HCT116 (cell line): ENCODE results near the gene B4GALT3. TPM values are rescaled to one million over a fixed set of nuclear protein-coding genes. Genes with fewer than 3 reads are reported as not detected.

ENCODE experiments used
- ATAC-seq: fragments of 200-7000 bp; cut with Tn5 transposase; 2 replicates; pipeline ENCODE4 v1.9.1; 2020; ENCODE audit warnings: mild to moderate bottlenecking, moderate library complexity
- BruUV-seq: library from RNA; stranded (reverse); fragments of 400-500 nt; replicated peaks from 2 replicates; lab custom pipeline; 2021; lab: Mats Ljungman, UMichigan
- CTCF ChIA-PET: fragments of 300-600 bp; sonication (Branson Sonifier 250); formaldehyde crosslinking; loops from one replicate; lab custom pipeline; 2021; ENCODE audit warnings: antibody characterized with exemption; lab: Charles Lee
- POLR2A ChIA-PET: fragments of 300-600, 350-600 bp; sonication (Branson Sonifier 250); formaldehyde crosslinking; loops from one replicate; lab custom pipeline; 2021; ENCODE audit warnings: antibody characterized with exemption; lab: Charles Lee
- RAD21 ChIA-PET, 2 experiments: fragments of 300-600 bp; sonication (Branson Sonifier 250); formaldehyde crosslinking; loops; one replicate each; lab custom pipeline; 2023; ENCODE audit warnings: low total read pairs in 2 of 2; ENCODE audit not compliant: uncharacterized antibody in 2 of 2, unreplicated experiment in 2 of 2, low non-redundant PET in 1 of 2; lab: Charles Lee
- DNase-seq: peaks from one replicate; pipeline ENCODE4 v3.0.0-alpha.2; 2010; ENCODE audit warnings: low read depth, low spot score
- H2AFZ ChIP-seq: fragments of 200-600 bp; shearing (Covaris generic), sonication (generic); 2 replicates; pipeline ENCODE4 v1.6.1; 2017; ENCODE audit warnings: low read depth, mixed run types, mixed read lengths, antibody characterized with exemption, low read length; ENCODE audit not compliant: poor library complexity, severe bottlenecking
- H3K27ac ChIP-seq: 2 replicates; pipeline ENCODE4 v1.5.1; 2012; ENCODE audit warnings: low read depth, low read length
- H3K27me3 ChIP-seq: fragments of 200-600 bp; sonication (generic); 2 replicates; pipeline ENCODE4 v1.6.1; 2016; ENCODE audit warnings: mixed run types, low read length, mixed read lengths; ENCODE audit not compliant: insufficient read depth
- H3K36me3 ChIP-seq, 2 experiments: fragments of 200-500 bp in 1 of 2; fragments of 200-600 bp in 1 of 2; sonication (Bioruptor generic) in 1 of 2; sonication (generic) in 1 of 2; 2 replicates each; pipeline versions ENCODE4 v1.5.1 to v1.6.1; 2014 to 2016; ENCODE audit warnings: low read length in 2 of 2, inconsistent platforms in 1 of 2, mixed read lengths in 1 of 2, mixed run types in 1 of 2; ENCODE audit not compliant: insufficient read depth in 2 of 2, control insufficient read depth in 1 of 2
- H3K4me1 ChIP-seq, 2 experiments: fragments of 200-600 bp in 1 of 2; sonication (generic) in 1 of 2; 2 replicates each; pipeline versions ENCODE4 v1.5.1 to v1.6.1; 2012 to 2017; ENCODE audit warnings: low read length in 2 of 2, inconsistent platforms in 1 of 2, mild to moderate bottlenecking in 1 of 2, mixed read lengths in 1 of 2, mixed run types in 1 of 2, moderate library complexity in 1 of 2; ENCODE audit not compliant: insufficient read depth in 2 of 2, control insufficient read depth in 1 of 2
- H3K4me2 ChIP-seq: fragments of 200-600 bp; sonication (generic); 2 replicates; pipeline ENCODE4 v1.6.1; 2017; ENCODE audit warnings: mixed run types, low read length, mixed read lengths
- H3K4me3 ChIP-seq, 2 experiments: fragments of 200-600 bp in 1 of 2; sonication (generic) in 1 of 2; replicated peaks in 1 of 2; 2 replicates each; pipeline ENCODE4 v1.5.1; 2011 to 2016; ENCODE audit warnings: low read length in 2 of 2, control low read depth in 1 of 2, low read depth in 1 of 2, mild to moderate bottlenecking in 1 of 2, mixed read lengths in 1 of 2, mixed run types in 1 of 2
- H3K79me2 ChIP-seq: fragments of 200-600 bp; sonication (generic); 2 replicates; pipeline ENCODE4 v1.6.1; 2017; ENCODE audit warnings: mild to moderate bottlenecking, mixed run types, low read length, moderate library complexity, mixed read lengths; ENCODE audit not compliant: insufficient read depth
- H3K9ac ChIP-seq: fragments of 200-600 bp; sonication (generic); 2 replicates; pipeline ENCODE4 v1.6.1; 2016; ENCODE audit warnings: low read length, mixed read lengths
- H3K9me2 ChIP-seq: fragments of 200-600 bp; sonication (generic), shearing (Covaris generic); 2 replicates; pipeline ENCODE4 v1.6.1; 2017; ENCODE audit warnings: mixed run types, mild to moderate bottlenecking, moderate library complexity; ENCODE audit not compliant: insufficient read depth
- H3K9me3 ChIP-seq, 2 experiments: fragments of 200-500 bp in 1 of 2; fragments of 200-600 bp in 1 of 2; sonication (Bioruptor generic) in 1 of 2; sonication (generic) in 1 of 2; 2 replicates each; pipeline ENCODE4 v1.6.1; 2014 to 2017; ENCODE audit warnings: low read length in 2 of 2, mixed read lengths in 2 of 2, inconsistent platforms in 1 of 2, low read depth in 1 of 2, mild to moderate bottlenecking in 1 of 2, mixed run types in 1 of 2, moderate library complexity in 1 of 2; ENCODE audit not compliant: control insufficient read depth in 1 of 2, insufficient read depth in 1 of 2
- H4K20me1 ChIP-seq: fragments of 200-600 bp; sonication (generic), shearing (Covaris generic); 2 replicates; pipeline ENCODE4 v1.6.1; 2017; ENCODE audit warnings: mixed run types, mild to moderate bottlenecking, moderate library complexity; ENCODE audit not compliant: insufficient read depth
- CBX3 ChIP-seq: IDR thresholded peaks from 2 replicates; pipeline ENCODE4 v1.6.1; 2012; ENCODE audit warnings: low read depth
- ELF1 ChIP-seq: IDR thresholded peaks from 2 replicates; pipeline ENCODE4 v1.6.1; 2012; ENCODE audit warnings: low read depth, borderline replicate concordance
- FOSL1 ChIP-seq: IDR thresholded peaks from 2 replicates; pipeline ENCODE4 v1.6.1; 2012; ENCODE audit warnings: low read depth
- JUND ChIP-seq: IDR thresholded peaks from 2 replicates; pipeline ENCODE4 v1.6.1; 2012
- MAX ChIP-seq: IDR thresholded peaks from 2 replicates; pipeline ENCODE4 v1.6.1; 2012
- POLR2A ChIP-seq: IDR thresholded peaks from 2 replicates; pipeline ENCODE4 v1.7.0; 2011; ENCODE audit warnings: borderline replicate concordance; ENCODE audit not compliant: insufficient read depth, insufficient read length; ENCODE audit errors: extremely low read depth
- POLR2AphosphoS5 ChIP-seq: IDR thresholded peaks from 2 replicates; pipeline ENCODE4 v1.6.1; 2011; ENCODE audit warnings: mild to moderate bottlenecking, low read depth, low read length, moderate library complexity
- RAD21 ChIP-seq: IDR thresholded peaks from 2 replicates; pipeline ENCODE4 v1.6.1; 2012; ENCODE audit warnings: low read depth, mild to moderate bottlenecking
- REST ChIP-seq: IDR thresholded peaks from 2 replicates; pipeline ENCODE4 v1.6.1; 2012; ENCODE audit warnings: low read depth
- SIN3A ChIP-seq: IDR thresholded peaks from 2 replicates; pipeline ENCODE4 v1.6.1; 2012; ENCODE audit warnings: low read depth
- SRF ChIP-seq: IDR thresholded peaks from 2 replicates; pipeline ENCODE4 v1.6.1; 2012; ENCODE audit warnings: low read depth
- TCF7L2 ChIP-seq: IDR thresholded peaks from 2 replicates; pipeline ENCODE4 v1.7.0; 2011; ENCODE audit warnings: borderline replicate concordance, inconsistent platforms; ENCODE audit not compliant: insufficient read depth, insufficient read length; ENCODE audit errors: extremely low read depth
- YY1 ChIP-seq: IDR thresholded peaks from 2 replicates; pipeline ENCODE4 v1.6.1; 2011; ENCODE audit warnings: low read length, low read depth, moderate library complexity, mild to moderate bottlenecking; ENCODE audit not compliant: insufficient replicate concordance; ENCODE audit errors: extremely low read depth
- ZFX ChIP-seq: fragments of 450-650 bp; IDR thresholded peaks from 2 replicates; pipeline ENCODE4 v1.6.1; 2017
- ZNF274 ChIP-seq: fragments of 200-500 bp; sonication (Bioruptor generic); IDR thresholded peaks from 2 replicates; pipeline ENCODE4 v1.6.1; 2014; ENCODE audit warnings: mild to moderate bottlenecking, low read depth, low read length, inconsistent platforms
- intact Hi-C: fragments of 100-400 bp; cut with micrococcal nuclease; formaldehyde crosslinking; loops from 2 replicates; pipeline ENCODE4 v1.10.0; 2022
- total RNA-seq: library from RNA; stranded (reverse); gene quantifications from one replicate; pipeline ENCODE4 v1.2.1, GENCODE V29; 2021; ENCODE audit not compliant: unreplicated experiment
- TF ChIP-seq, protein P1 (sequence below): IDR thresholded peaks from 2 replicates; pipeline ENCODE4 v1.6.1; 2012

B4GALT3 gene
- total RNA-seq, 1 experiment from 2014 or later = 53.7 TPM

GRCh38 chr1:161128591-161129420 lies 48.5 kb downstream of the B4GALT3 start:
- peaks cover 63% of the 10 kb centered on the region for H3K79me2 ChIP-seq
- ChIA-PET POLR2A (interaction anchor here (1.0 to 1.7 kb wide), 2 partner anchors 11 to 12 kb away, joined by 3 to 5 read pairs; partner anchors contain the start of genes NIT1 and PFDN2), RAD21 (no interaction called here), CTCF (no interaction called here)
- H4K20me1 ChIP-seq = no peaks in the 10 kb centered on the region
- intact Hi-C loops = no loop called here
- H3K9ac ChIP-seq = no peak overlapping the region
- H3K9me3 ChIP-seq = no peaks in the 10 kb centered on the region
- no peaks in the 10 kb centered on the region for H3K9me2 ChIP-seq
- H3K27ac ChIP-seq = no peak overlapping the region
- H3K4me2 ChIP-seq = no peak overlapping the region
- no peaks in the 10 kb centered on the region for H3K27me3 ChIP-seq
- H3K4me1 ChIP-seq = peaks cover 3 to 13% of the 10 kb centered on the region in 2 experiments; a peak in 3 of 4 replicates
- no peak overlapping the region for H2AFZ ChIP-seq
- ATAC-seq = no peak
- no TSS peak for BruUV-seq
- no peak for DNase-seq
- no peak overlapping the region for H3K4me3 ChIP-seq
- TF ChIP-seq, protein P1, sequence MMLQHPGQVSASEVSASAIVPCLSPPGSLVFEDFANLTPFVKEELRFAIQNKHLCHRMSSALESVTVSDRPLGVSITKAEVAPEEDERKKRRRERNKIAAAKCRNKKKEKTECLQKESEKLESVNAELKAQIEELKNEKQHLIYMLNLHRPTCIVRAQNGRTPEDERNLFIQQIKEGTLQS = no peak
- TF ChIP-seq ZNF274 (no peak), CBX3 (no peak), POLR2AphosphoS5 (no peak), ZFX (no peak), FOSL1 (no peak), JUND (no peak)
- peaks cover 16 to 35% of the 10 kb centered on the region in 2 experiments; a peak in 3 of 4 replicates for H3K36me3 ChIP-seq

- H3K9me3 ChIP-seq = no peaks in the 10 kb centered on the region
- no peak overlapping the region for H3K4me2 ChIP-seq
- DNase-seq (no peak), ATAC-seq (no peak)
- ChIA-PET RAD21 (no interaction called here), CTCF (no interaction called here), POLR2A (interaction anchor here (1.0 to 1.7 kb wide), 3 partner anchors 10 to 38 kb away, joined by 3 to 5 read pairs (median 3); partner anchors contain the start of genes NIT1 and PFDN2)
- H3K4me3 ChIP-seq = no peak overlapping the region
- H3K4me1 ChIP-seq = peaks cover 3 to 11% of the 10 kb centered on the region in 2 experiments; a peak in 3 of 4 replicates
- peaks cover 17 to 43% of the 10 kb centered on the region in 2 experiments; a peak in 3 of 4 replicates for H3K36me3 ChIP-seq
- no peaks in the 10 kb centered on the region for H4K20me1 ChIP-seq
- H3K9ac ChIP-seq = no peak overlapping the region
- intact Hi-C loops = no loop called here
- no TSS peak for BruUV-seq
- peaks cover 57% of the 10 kb centered on the region for H3K79me2 ChIP-seq
- H3K9me2 ChIP-seq = no peaks in the 10 kb centered on the region
- no peak overlapping the region for H3K27ac ChIP-seq
- H3K27me3 ChIP-seq = no peaks in the 10 kb centered on the region
- H2AFZ ChIP-seq = no peak overlapping the region
- TF ChIP-seq REST (no peak), TCF7L2 (no peak), ELF1 (no peak), JUND (no peak), POLR2A (no peak), YY1 (no peak), RAD21 (no peak), SRF (no peak), FOSL1 (no peak), MAX (no peak), SIN3A (no peak)
- TF ChIP-seq, protein P1 = no peak
Measured at GRCh38 chr1:161127649-161128048, 49.7 kb downstream of the B4GALT3 start.
